HTR-8/SVneo (cell line): Measurements from ENCODE around the gene ZNF385C.

ENCODE experiments used
- DNase-seq: peaks from one replicate; pipeline ENCODE4 v3.0.0; 2011; ENCODE audit warnings: low spot score, mixed read lengths; ENCODE audit not compliant: insufficient read length
- FAIRE-seq: peaks from 2 replicates; lab custom pipeline; 2011; peaks lifted over from hg19 to GRCh38; lab: Jason Lieb, UNC

The ZNF385C gene

GRCh38 chr17:42055496-42055895, 42.8 kb downstream of the ZNF385C start:
- DNase-seq = no peak
- peak; percentile 40 for FAIRE-seq

GRCh38 chr17:42055027-42055426, 43.2 kb downstream of the ZNF385C start:
- DNase-seq (no peak), FAIRE-seq (no peak)

GRCh38 chr17:42053731-42054500, 44.4 kb downstream of the ZNF385C start:
- DNase-seq (no peak), FAIRE-seq (no peak)

- no peak for FAIRE-seq
- no peak for DNase-seq
Observed at GRCh38 chr17:42052346-42052877, 45.9 kb downstream of the ZNF385C start.

GRCh38 chr17:42051645-42052044, 46.6 kb downstream of the ZNF385C start:
- DNase-seq = no peak
- FAIRE-seq = no peak

GRCh38 chr17:42051013-42051400, 47.3 kb downstream of the ZNF385C start:
- FAIRE-seq = peak; percentile 36
- DNase-seq = no peak

GRCh38 chr17:42050393-42051012, 47.8 kb downstream of the ZNF385C start, which contains the start of gene C17orf113:
Gene C17orf113 (minus strand): TSS chr17:42050601. CDS start chr17:42043376, 7,225 bp downstream.
- DNase-seq (peak; percentile 81), FAIRE-seq (peak; percentile 44)

GRCh38 chr17:42049834-42050392, 48.4 kb downstream of the ZNF385C start:
- FAIRE-seq (peak; percentile 86), DNase-seq (peak; percentile 51)

- FAIRE-seq = no peak
- no peak for DNase-seq
Observed at GRCh38 chr17:42047343-42047742, 50.9 kb downstream of the ZNF385C start.

- DNase-seq = no peak
- FAIRE-seq = no peak
Observed at GRCh38 chr17:42045719-42046118, 52.6 kb downstream of the ZNF385C start.

GRCh38 chr17:42042598-42043319, 55.5 kb downstream of the ZNF385C start:
- peak; percentile 40 for FAIRE-seq
- no peak for DNase-seq

- DNase-seq = no peak
- no peak for FAIRE-seq
Observed at GRCh38 chr17:42041619-42042018, 56.7 kb downstream of the ZNF385C start.

GRCh38 chr17:42040818-42041217, 57.5 kb downstream of the ZNF385C start:
- peak; percentile 55 for FAIRE-seq

GRCh38 chr17:42039794-42040763, 58.2 kb downstream of the ZNF385C start:
- DNase-seq (no peak), FAIRE-seq (no peak)

More at GRCh38 chr17:42040818-42041217, 57.5 kb downstream of the ZNF385C start:
- DNase-seq = no peak

- no peak for DNase-seq
- no peak for FAIRE-seq
Observed at GRCh38 chr17:42038221-42038973, 59.9 kb downstream of the ZNF385C start.

- DNase-seq = no peak
- FAIRE-seq = no peak
Observed at GRCh38 chr17:42034059-42034458, 64.2 kb downstream of the ZNF385C start.

GRCh38 chr17:42031584-42031983, 66.7 kb downstream of the ZNF385C start:
- FAIRE-seq (no peak), DNase-seq (no peak)

GRCh38 chr17:42028791-42029127, 69.5 kb downstream of the ZNF385C start:
- FAIRE-seq (no peak), DNase-seq (no peak)
